ENCODE measurements around the gene NUTM1.

The NUTM1 gene

DNA sequence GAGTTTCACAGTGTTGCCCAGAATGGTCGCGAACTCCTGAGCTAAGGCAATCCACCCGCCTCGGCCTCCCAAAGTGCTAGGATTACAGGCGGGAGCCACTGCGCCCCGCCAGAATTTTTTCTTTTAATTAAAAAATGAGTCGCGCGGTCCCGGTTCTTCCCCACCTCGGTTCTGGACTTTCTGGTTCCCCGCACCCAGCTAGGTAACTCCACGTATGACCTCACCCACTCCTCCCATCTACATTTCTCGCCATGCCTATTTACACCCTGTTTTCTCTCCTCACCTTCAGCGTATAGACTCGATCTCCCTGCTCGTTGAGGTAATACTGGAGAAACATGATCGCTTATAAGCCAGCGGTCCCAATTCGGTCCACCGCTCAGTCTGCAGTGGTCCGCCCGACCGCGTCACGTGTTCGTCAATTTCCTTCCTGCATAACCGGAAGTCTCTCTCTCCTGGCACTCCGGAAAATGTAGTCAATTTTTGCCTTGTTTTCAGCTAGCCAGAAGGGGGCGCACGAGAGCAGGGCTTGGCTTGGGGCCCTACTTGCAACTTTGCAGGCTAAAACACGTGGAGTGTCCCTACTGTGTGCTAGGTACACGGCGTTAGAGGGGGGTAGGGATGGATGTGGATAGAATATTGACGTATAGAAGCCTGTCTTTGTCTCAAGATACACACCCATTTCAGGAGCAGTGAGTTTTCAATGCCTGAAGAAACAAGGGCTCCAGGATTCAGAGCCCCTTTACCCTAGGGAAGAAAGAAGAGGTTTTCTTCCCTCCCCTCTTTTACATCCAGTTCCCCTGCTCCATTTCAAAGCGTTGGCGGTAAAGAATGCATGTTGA lies at the start of gene NUTM1, which contains the start of gene NOP10:
NUTM1 (plus strand) TSS at position 579 of the 839 bp plus-strand sequence. CDS start 382 bp downstream, outside the sequence.
NOP10 (minus strand) TSS at position 400 of the 839 bp plus-strand sequence; CDS start at position 337, 63 bp downstream.
- peak within 1 kb of the TSS; percentile 95 for H3K27ac ChIP-seq (ENCODE audit: low read length)
- H3K27me3 ChIP-seq (ENCODE audit: low read depth, low read length): no peaks in the 10 kb centered on the region
- H3K36me3 ChIP-seq (ENCODE audit: control insufficient read depth in 1 of 2, insufficient read depth in 2 of 2, low read length in 2 of 2): no peaks in the 10 kb centered on the region
- H3K9me3 ChIP-seq (ENCODE audit: control insufficient read depth in 1 of 2, low read length in 2 of 2): no peaks in the 10 kb centered on the region
- peaks cover 0 to 11% of the 10 kb centered on the region in 2 donors for H3K4me1 ChIP-seq (ENCODE audit: control insufficient read depth in 1 of 2, insufficient read depth in 2 of 2, low read length in 2 of 2)
- peak within 1 kb of the TSS; percentile 76 to 92 for H3K4me3 ChIP-seq (ENCODE audit: low read depth in 1 of 2, low read length in 2 of 2)

DNA sequence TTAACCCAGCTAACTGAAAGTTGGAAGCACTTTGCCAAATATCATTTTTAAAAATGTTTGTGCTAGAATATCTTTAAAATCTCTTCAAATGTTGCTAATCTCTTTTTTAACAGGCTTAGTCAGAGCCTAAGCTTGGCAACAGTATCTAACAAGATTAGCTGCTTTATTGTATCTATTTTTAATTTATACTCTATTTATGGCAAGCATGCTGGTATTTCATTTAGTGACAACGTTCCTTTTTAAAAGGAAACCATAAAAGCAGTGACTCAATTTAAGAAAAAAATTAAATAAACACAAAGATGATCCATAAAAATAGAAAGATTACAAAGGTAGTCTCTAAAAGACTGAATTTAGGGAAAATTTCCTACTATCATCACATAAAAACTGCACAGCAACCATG lies 46.1 kb upstream of the NUTM1 start:
- H3K9me3 ChIP-seq (ENCODE audit: control insufficient read depth in 1 of 2, low read length in 2 of 2): no peaks in the 10 kb centered on the region
- H3K4me1 ChIP-seq (ENCODE audit: control insufficient read depth in 1 of 2, insufficient read depth in 2 of 2, low read length in 2 of 2): peaks cover 0 to 4% of the 10 kb centered on the region in 2 donors
- no peaks in the 10 kb centered on the region for H3K36me3 ChIP-seq (ENCODE audit: control insufficient read depth in 1 of 2, insufficient read depth in 2 of 2, low read length in 2 of 2)
- H3K27me3 ChIP-seq (ENCODE audit: low read depth, low read length): no peaks in the 10 kb centered on the region
- H3K4me3 ChIP-seq (ENCODE audit: low read depth in 1 of 2, low read length in 2 of 2): no peak overlapping the region
- H3K27ac ChIP-seq (ENCODE audit: low read length): peak overlapping the region; percentile 50

DNA sequence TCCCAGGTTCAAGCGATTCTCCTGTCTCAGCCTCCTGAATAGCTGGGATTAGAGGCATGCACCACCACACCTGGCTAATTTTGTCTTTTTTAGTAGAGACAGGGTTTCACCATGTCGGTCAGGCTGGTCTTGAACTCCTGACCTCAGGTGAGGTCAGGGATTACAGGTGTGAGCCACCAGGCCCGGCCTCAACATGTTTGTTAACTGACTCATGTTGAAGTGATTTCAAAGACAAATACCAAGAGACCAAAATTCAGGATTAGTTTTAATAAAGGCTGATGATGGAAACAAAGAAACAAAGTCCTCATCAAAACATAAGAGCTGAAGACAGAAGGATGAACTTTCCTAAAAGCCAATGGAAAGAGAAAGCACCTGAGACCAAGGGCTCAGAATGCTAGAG lies 42.1 kb upstream of the NUTM1 start:
- H3K36me3 ChIP-seq (ENCODE audit: control insufficient read depth in 1 of 2, insufficient read depth in 2 of 2, low read length in 2 of 2): no peaks in the 10 kb centered on the region
- H3K4me3 ChIP-seq (ENCODE audit: low read depth in 1 of 2, low read length in 2 of 2): no peak overlapping the region
- H3K27ac ChIP-seq (ENCODE audit: low read length): no peak overlapping the region
- H3K9me3 ChIP-seq (ENCODE audit: control insufficient read depth in 1 of 2, low read length in 2 of 2): no peaks in the 10 kb centered on the region
- H3K4me1 ChIP-seq (ENCODE audit: control insufficient read depth in 1 of 2, insufficient read depth in 2 of 2, low read length in 2 of 2): peaks cover 0 to 4% of the 10 kb centered on the region in 2 donors
- no peaks in the 10 kb centered on the region for H3K27me3 ChIP-seq (ENCODE audit: low read depth, low read length)

DNA sequence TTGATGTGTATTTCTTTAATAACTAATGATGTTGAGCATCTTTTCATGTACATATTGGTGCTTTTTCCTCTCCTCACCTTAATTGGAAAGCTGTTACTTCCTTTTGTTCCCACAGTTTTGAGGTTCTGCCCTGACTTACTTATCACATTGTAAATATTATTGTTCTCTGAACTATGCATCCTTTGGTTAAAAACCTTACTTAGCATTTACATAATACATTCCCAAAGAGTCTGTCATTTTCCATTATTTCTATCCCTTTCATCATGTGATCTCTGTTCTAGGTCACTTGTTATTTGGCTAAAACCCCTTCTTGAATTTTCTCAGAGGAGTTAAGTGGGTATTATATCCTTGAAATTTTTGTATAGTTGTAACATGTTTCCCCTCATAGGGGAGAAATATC lies 38.5 kb upstream of the NUTM1 start:
- no peaks in the 10 kb centered on the region for H3K36me3 ChIP-seq (ENCODE audit: control insufficient read depth in 1 of 2, insufficient read depth in 2 of 2, low read length in 2 of 2)
- no peaks in the 10 kb centered on the region for H3K4me1 ChIP-seq (ENCODE audit: control insufficient read depth in 1 of 2, insufficient read depth in 2 of 2, low read length in 2 of 2)
- no peaks in the 10 kb centered on the region for H3K27me3 ChIP-seq (ENCODE audit: low read depth, low read length)
- no peak overlapping the region for H3K4me3 ChIP-seq (ENCODE audit: low read depth in 1 of 2, low read length in 2 of 2)
- H3K27ac ChIP-seq (ENCODE audit: low read length): no peak overlapping the region
- no peaks in the 10 kb centered on the region for H3K9me3 ChIP-seq (ENCODE audit: control insufficient read depth in 1 of 2, low read length in 2 of 2)

GRCh38 chr15:34311563-34311962 lies 31.6 kb upstream of the NUTM1 start:
- H3K27ac ChIP-seq (ENCODE audit: low read length): no peak overlapping the region
- no peak overlapping the region for H3K4me3 ChIP-seq (ENCODE audit: low read depth in 1 of 2, low read length in 2 of 2)
- H3K36me3 ChIP-seq (ENCODE audit: control insufficient read depth in 1 of 2, insufficient read depth in 2 of 2, low read length in 2 of 2): no peaks in the 10 kb centered on the region
- H3K9me3 ChIP-seq (ENCODE audit: control insufficient read depth in 1 of 2, low read length in 2 of 2): no peaks in the 10 kb centered on the region
- H3K4me1 ChIP-seq (ENCODE audit: control insufficient read depth in 1 of 2, insufficient read depth in 2 of 2, low read length in 2 of 2): no peaks in the 10 kb centered on the region
- H3K27me3 ChIP-seq (ENCODE audit: low read depth, low read length): no peaks in the 10 kb centered on the region

DNA sequence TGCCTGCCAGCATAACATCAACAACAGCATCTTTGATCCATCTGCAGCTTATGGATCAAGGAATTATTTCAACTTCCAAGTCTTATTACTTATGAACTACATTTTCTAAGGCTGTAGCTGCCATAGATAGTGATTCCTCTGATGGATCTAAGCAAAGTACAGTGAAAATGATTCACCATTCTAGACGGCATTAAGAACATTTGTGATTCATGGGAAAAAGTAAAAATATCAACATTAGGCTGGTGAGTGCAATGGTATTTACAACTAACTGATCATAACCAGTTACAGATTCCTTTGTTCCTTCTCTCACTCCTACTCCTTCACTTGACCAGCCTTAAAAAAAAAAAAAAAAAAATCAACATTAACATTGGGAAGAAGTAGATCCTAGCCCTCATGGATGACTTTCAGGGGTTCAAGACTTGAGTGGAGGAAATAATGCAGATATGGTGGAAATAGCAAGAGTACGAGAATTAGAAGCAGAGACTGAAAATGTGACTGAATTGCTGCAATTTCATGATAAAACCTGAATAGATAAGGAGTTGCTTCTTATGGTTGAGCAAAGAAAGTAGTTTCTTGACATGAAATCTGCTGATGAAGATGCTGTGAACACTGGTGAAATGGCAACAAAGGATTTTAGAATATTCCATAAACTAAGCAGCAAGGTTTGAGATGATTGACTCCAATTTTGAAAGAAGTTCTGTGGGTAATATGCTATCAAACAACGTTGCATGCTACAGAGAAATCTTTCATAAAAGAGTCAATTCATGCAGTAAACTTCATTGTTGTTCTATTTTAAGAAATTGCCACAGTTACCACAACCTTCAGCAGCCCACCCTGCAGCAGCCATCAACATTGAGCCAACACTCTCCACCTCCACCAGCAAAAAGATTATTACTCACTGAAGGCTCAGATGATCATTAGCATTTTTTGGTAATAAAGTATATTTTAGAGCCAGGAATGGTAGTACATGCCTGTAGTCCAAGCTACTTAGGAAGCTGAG lies 28.3 kb upstream of the NUTM1 start:
- peaks cover 0 to 6% of the 10 kb centered on the region in 2 donors for H3K4me1 ChIP-seq (ENCODE audit: control insufficient read depth in 1 of 2, insufficient read depth in 2 of 2, low read length in 2 of 2)
- no peaks in the 10 kb centered on the region for H3K27me3 ChIP-seq (ENCODE audit: low read depth, low read length)
- H3K4me3 ChIP-seq (ENCODE audit: low read depth in 1 of 2, low read length in 2 of 2): no peak overlapping the region
- no peak overlapping the region for H3K27ac ChIP-seq (ENCODE audit: low read length)
- H3K36me3 ChIP-seq (ENCODE audit: control insufficient read depth in 1 of 2, insufficient read depth in 2 of 2, low read length in 2 of 2): no peaks in the 10 kb centered on the region
- H3K9me3 ChIP-seq (ENCODE audit: control insufficient read depth in 1 of 2, low read length in 2 of 2): no peaks in the 10 kb centered on the region

- Histone ChIP-seq H3K9me3 (ENCODE audit: control insufficient read depth in 1 of 2, low read length in 2 of 2) (no peaks in the 10 kb centered on the region), H3K27ac (ENCODE audit: low read length) (peak overlapping the region; percentile 88), H3K27me3 (ENCODE audit: low read depth, low read length) (no peaks in the 10 kb centered on the region), H3K4me1 (ENCODE audit: control insufficient read depth in 1 of 2, insufficient read depth in 2 of 2, low read length in 2 of 2) (peaks cover 0 to 6% of the 10 kb centered on the region in 2 donors), H3K36me3 (ENCODE audit: control insufficient read depth in 1 of 2, insufficient read depth in 2 of 2, low read length in 2 of 2) (no peaks in the 10 kb centered on the region), H3K4me3 (ENCODE audit: low read depth in 1 of 2, low read length in 2 of 2) (peak overlapping the region; percentile 68 to 88)
Measured at GRCh38 chr15:34318277-34319079, 24.6 kb upstream of the NUTM1 start.

DNA sequence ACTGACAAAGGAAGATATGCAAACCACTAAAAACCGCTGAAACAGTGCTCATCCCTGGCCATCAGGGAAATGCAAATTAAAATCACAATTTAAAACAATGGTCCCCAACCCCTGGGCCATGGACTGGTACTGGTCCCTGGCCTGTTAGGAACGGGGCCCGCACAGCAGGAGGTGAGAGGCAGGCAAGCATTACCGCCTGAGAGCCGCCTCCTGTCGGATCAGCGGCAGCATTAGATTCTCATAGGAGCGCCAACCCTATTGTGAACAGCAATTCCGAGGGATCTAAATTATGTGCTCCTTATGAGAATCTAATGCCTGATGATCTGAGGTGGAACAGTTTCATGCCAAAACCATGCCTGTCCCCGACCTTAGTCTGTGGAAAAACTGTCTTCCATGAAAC lies 19.9 kb upstream of the NUTM1 start:
- H3K4me3 ChIP-seq (ENCODE audit: low read depth in 1 of 2, low read length in 2 of 2): no peak overlapping the region
- H3K9me3 ChIP-seq (ENCODE audit: control insufficient read depth in 1 of 2, low read length in 2 of 2): no peaks in the 10 kb centered on the region

DNA sequence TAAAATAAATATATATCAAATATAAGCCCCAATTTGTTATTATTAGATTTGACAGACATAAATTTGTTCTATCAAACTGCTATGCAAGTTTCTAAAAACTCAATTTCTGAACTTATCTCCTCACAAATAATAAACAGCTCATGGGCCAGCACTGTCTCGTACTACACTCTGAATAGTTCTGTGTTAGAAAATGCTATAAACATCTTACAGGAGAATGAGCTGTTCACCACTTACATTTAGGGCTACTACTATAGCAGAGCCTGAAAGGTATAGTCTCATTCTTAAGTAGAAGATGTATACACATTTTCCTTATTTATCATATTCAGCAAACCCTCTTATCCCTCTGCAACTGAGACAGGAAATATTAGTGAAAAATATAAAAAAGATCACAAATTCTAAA lies 18.2 kb upstream of the NUTM1 start:
- Histone ChIP-seq H3K27ac (ENCODE audit: low read length) (no peak overlapping the region), H3K4me1 (ENCODE audit: control insufficient read depth in 1 of 2, insufficient read depth in 2 of 2, low read length in 2 of 2) (no peaks in the 10 kb centered on the region), H3K36me3 (ENCODE audit: control insufficient read depth in 1 of 2, insufficient read depth in 2 of 2, low read length in 2 of 2) (no peaks in the 10 kb centered on the region), H3K4me3 (ENCODE audit: low read depth in 1 of 2, low read length in 2 of 2) (no peak overlapping the region), H3K27me3 (ENCODE audit: low read depth, low read length) (no peaks in the 10 kb centered on the region), H3K9me3 (ENCODE audit: control insufficient read depth in 1 of 2, low read length in 2 of 2) (no peaks in the 10 kb centered on the region)

More for the DNA sequence above, 19.9 kb upstream of the NUTM1 start:
- Histone ChIP-seq H3K36me3 (ENCODE audit: control insufficient read depth in 1 of 2, insufficient read depth in 2 of 2, low read length in 2 of 2) (no peaks in the 10 kb centered on the region), H3K27me3 (ENCODE audit: low read depth, low read length) (no peaks in the 10 kb centered on the region), H3K27ac (ENCODE audit: low read length) (no peak overlapping the region), H3K4me1 (ENCODE audit: control insufficient read depth in 1 of 2, insufficient read depth in 2 of 2, low read length in 2 of 2) (peaks cover 0 to 1% of the 10 kb centered on the region in 2 donors)

DNA sequence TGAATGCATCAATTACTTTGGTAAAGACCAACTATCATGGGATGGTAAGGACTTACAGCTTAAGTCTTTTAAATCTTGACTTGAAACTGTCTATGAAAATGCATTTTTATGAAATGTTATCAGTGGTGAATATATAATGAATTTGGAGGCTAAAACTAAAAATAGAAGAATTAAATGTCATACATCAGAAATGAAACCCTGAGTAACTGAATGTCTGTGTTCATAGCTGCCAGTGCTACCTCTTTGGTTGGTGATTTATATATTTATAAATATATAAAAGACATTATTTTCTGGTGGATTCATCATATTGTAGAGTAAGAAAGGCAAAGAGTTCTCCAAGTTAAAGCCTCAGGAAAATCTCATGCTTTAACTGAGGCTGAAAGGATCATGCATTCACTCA lies 17.7 kb upstream of the NUTM1 start:
- no peaks in the 10 kb centered on the region for H3K9me3 ChIP-seq (ENCODE audit: control insufficient read depth in 1 of 2, low read length in 2 of 2)
- H3K27me3 ChIP-seq (ENCODE audit: low read depth, low read length): no peaks in the 10 kb centered on the region
- no peaks in the 10 kb centered on the region for H3K36me3 ChIP-seq (ENCODE audit: control insufficient read depth in 1 of 2, insufficient read depth in 2 of 2, low read length in 2 of 2)
- no peak overlapping the region for H3K27ac ChIP-seq (ENCODE audit: low read length)
- H3K4me3 ChIP-seq (ENCODE audit: low read depth in 1 of 2, low read length in 2 of 2): no peak overlapping the region
- H3K4me1 ChIP-seq (ENCODE audit: control insufficient read depth in 1 of 2, insufficient read depth in 2 of 2, low read length in 2 of 2): no peaks in the 10 kb centered on the region
